Left ventricle myocardium superior (tissue), 1 donor: Measurements from ENCODE around the gene SMARCA4. TPM values are rescaled to one million over a fixed set of nuclear protein-coding genes. Genes with fewer than 3 reads are reported as not detected.

Source experiments
- ATAC-seq: fragments of 200-7000 bp; cut with Tn5 transposase; one replicate; pipeline ENCODE4 v1.9.1; 2020; ENCODE audit warnings: mild to moderate bottlenecking, moderate library complexity
- DNase-seq: peaks from one replicate; pipeline ENCODE4 v3.0.0-alpha.2; 2020
- intact Hi-C: fragments of 100-400 bp; cut with micrococcal nuclease; formaldehyde crosslinking; loops from one replicate; pipeline ENCODE4 v1.11.0; 2022
- total RNA-seq: library from RNA; stranded (reverse); fragmentation: NEBNext Ultra II Directional; extraction: Animal tissue kit (Norgen Biotek cat#: 25700); gene quantifications from one replicate; pipeline ENCODE4 v1.2.1, GENCODE V29; 2021
- donor health status: DM: no; HTN: yes; CAD: no; lungs with severe emphysema.

The SMARCA4 gene
- total RNA-seq, 1 donor from 2014 or later = 41.6 TPM

- DNase-seq = no peak
- intact Hi-C loops = no loop called here
Measured at GRCh38 chr19:11023710-11024109, 62.9 kb downstream of the SMARCA4 start.

GRCh38 chr19:11024259-11024658 is 63.4 kb downstream of the SMARCA4 start:
- DNase-seq (no peak), ATAC-seq (peak; percentile 17)
- intact Hi-C loops = no loop called here

More at GRCh38 chr19:11023710-11024109, 62.9 kb downstream of the SMARCA4 start:
- ATAC-seq = no peak

DNA sequence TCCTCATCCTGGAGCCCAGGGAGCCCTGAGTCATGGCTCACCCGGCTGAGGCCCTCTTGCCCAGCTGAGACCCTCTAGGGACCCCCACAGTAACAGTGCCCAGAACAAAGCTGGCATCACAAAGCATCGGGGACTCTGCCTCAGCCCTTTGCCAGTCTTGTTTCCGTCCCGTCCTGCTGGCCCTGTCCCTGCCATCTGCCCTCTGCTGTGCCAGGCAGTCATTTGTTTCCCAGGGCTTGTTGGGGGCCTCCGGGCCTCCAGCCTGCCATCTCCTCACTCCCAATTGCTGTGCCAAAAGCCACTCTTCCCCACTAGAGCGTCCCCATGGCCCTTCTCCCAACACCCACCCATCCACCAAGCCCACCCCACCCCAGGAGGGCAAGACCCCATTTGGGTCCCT is 64.2 kb downstream of the SMARCA4 start:
- DNase-seq (no peak), ATAC-seq (no peak)
- intact Hi-C loops = no loop called here

GRCh38 chr19:11025445-11025844 is 64.6 kb downstream of the SMARCA4 start:
- intact Hi-C loops = no loop called here

GRCh38 chr19:11025997-11026396 is 65.2 kb downstream of the SMARCA4 start:
- no peak for DNase-seq
- intact Hi-C loops = no loop called here
- no peak for ATAC-seq

More at GRCh38 chr19:11025445-11025844, 64.6 kb downstream of the SMARCA4 start:
- no peak for ATAC-seq
- DNase-seq = no peak

- intact Hi-C loops = no loop called here
- no peak for ATAC-seq
- DNase-seq = no peak
Measured at GRCh38 chr19:11027381-11027780, 66.6 kb downstream of the SMARCA4 start.

- intact Hi-C loops = no loop called here
- ATAC-seq (no peak), DNase-seq (no peak)
Measured at GRCh38 chr19:11028146-11028545, 67.3 kb downstream of the SMARCA4 start.

GRCh38 chr19:11031421-11032070 is 70.7 kb downstream of the SMARCA4 start:
- no peak for DNase-seq
- intact Hi-C loops = no loop called here
- no peak for ATAC-seq

DNA sequence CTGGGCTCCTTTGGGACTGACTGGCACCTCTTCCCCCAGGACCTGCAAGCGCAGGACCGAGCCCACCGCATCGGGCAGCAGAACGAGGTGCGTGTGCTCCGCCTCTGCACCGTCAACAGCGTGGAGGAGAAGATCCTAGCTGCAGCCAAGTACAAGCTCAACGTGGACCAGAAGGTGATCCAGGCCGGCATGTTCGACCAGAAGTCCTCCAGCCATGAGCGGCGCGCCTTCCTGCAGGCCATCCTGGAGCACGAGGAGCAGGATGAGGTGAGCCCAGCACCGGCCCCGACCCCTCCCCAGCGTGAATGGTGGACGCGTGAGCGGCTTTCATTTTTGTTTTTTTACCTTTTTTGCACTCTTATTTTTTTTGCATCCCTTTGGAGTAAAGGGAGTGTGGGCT is 72.4 kb downstream of the SMARCA4 start:
- DNase-seq (no peak), ATAC-seq (no peak)
- intact Hi-C loops = no loop called here

- ATAC-seq (no peak), DNase-seq (no peak)
- intact Hi-C loops = no loop called here
Measured at GRCh38 chr19:11033763-11034162, 72.9 kb downstream of the SMARCA4 start.

- DNase-seq (no peak), ATAC-seq (no peak)
- intact Hi-C loops = loop anchor here (5.0 kb wide), 1 partner anchor 93 kb away; no protein-coding TSS in a partner anchor
Measured at GRCh38 chr19:11034449-11035213, 73.8 kb downstream of the SMARCA4 start.

- intact Hi-C loops = loop anchor here (5.0 kb wide), 1 partner anchor 92 kb away; no protein-coding TSS in a partner anchor
- DNase-seq (peak; percentile 95), ATAC-seq (peak; percentile 94)
Measured at GRCh38 chr19:11035441-11036377, 74.9 kb downstream of the SMARCA4 start.

GRCh38 chr19:11038511-11038910 is 77.7 kb downstream of the SMARCA4 start:
- ATAC-seq (no peak), DNase-seq (no peak)
- intact Hi-C loops = loop anchor here (5.0 kb wide), 1 partner anchor 89 kb away; no protein-coding TSS in a partner anchor

DNA sequence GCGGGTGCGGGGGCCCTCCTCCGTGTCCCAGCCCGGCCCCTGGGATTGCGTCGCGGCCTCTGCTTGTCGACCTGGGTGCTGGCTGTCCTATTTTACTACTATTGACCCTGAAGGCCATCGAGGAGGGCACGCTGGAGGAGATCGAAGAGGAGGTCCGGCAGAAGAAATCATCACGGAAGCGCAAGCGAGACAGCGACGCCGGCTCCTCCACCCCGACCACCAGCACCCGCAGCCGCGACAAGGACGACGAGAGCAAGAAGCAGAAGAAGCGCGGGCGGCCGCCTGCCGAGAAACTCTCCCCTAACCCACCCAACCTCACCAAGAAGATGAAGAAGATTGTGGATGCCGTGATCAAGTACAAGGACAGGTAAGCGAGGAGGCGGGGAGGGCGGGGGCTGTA is 80.4 kb downstream of the SMARCA4 start:
- ATAC-seq = no peak
- no peak for DNase-seq
- intact Hi-C loops = no loop called here

DNA sequence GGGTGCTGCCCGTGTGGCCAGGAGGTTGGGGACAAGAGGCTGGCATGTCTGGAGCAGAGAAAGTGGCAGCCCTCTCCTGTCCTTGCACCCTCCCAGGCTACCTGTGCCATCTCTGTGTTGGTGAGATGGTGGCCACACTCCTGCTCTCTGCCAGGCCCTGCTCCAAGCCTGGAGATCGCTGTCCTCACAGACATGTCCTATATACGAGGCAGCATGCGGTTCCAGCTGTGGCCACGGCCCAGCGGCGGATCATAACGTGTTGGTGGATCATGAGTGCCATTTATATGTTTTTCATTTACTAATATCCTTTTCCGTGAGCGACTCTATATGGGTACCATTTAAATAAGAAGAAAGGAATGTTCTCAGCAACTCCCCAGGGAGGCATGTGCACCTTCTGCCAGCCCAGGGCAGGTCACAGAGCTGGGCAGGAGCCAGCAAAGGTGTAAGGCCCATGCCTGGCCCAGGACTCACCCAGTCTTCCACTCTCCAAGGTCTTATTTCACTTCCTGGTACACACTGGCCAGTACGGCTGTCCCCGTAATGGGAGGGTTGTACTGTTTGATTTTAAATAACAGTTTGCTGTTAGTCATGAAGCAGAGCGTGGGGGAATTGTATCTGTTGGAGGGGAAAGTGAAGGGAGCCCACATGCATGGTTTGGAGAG is 81.3 kb downstream of the SMARCA4 start:
- ATAC-seq = no peak
- intact Hi-C loops = no loop called here
- DNase-seq = no peak

DNA sequence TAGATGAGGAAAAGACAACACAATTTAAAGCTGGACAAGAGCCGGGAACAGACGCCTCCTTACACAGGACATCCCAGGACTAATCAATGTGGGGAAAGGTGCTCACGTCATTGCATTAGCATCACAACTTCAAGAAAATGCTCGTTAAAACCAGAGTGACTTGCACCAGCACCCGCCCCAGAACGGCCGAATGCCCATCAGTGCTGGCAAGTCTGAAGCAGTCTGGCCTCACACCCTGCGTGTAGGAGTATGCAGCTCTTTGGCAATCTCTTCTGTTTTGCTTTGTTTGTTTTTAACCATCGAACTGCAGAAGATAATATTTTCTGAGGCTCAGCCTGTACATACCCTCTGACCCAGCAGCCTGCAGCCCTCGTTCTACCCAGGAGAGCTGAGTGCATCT is 83.6 kb downstream of the SMARCA4 start:
- DNase-seq = no peak
- ATAC-seq = no peak
- intact Hi-C loops = no loop called here

GRCh38 chr19:11045536-11045935 is 84.7 kb downstream of the SMARCA4 start:
- ATAC-seq (no peak), DNase-seq (no peak)
- intact Hi-C loops = no loop called here

DNA sequence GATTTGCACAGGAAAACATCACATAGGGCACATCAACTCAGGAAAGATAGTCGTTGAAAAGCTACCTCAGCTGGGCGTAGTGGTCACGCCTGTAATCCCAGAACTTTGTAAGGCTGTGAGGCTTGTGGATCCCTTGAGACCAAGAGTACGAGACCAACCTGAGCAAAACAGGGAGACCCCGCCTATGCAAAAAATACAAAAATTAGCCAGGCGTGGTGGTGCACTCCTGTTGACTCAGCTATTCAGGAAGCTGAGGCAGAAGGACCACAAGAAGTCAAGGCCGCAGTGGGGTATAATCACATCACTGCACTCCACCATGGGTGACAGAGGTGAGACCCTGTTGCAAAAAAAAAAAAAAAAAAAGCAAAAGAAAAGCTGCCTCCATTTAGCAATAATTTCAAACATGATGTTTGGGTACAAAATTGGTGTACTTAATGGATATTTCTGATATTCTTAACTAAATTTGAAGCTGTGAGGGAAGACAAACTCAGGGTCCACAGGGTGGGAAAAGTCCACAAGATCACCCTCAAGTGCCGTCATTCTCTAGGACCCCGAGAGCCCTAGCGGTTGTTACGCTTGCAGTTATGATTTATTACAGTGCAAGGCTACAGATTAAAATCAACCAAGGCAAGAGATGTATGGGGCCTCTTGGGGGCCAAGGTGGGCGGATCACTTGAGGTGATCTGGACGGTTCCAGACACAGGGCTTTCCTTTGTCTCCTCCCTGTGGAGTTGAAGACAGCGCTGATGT is 86.0 kb downstream of the SMARCA4 start:
- DNase-seq (no peak), ATAC-seq (no peak)
- intact Hi-C loops = no loop called here
